GM23338 (cell line): ENCODE results near the gene FBXL5.

Source experiments
- CREB1 ChIP-seq: fragments of 250-450 bp; sonication (Bioruptor Pico); IDR thresholded peaks from 2 replicates; pipeline ENCODE4 v1.5.0; 2020; ENCODE audit warnings: low read depth, mild to moderate bottlenecking, moderate library complexity
- CTCF ChIP-seq, 2 experiments: fragments of 200-600 bp in 1 of 2; sonication (generic) in 1 of 2; conservative IDR thresholded peaks; 2 replicates each; pipeline versions ENCODE4 v1.5.1 to v1.6.1; 2016 to 2017; ENCODE audit warnings: antibody characterized with exemption in 2 of 2, low read depth in 2 of 2, mild to moderate bottlenecking in 2 of 2, moderate library complexity in 1 of 2
- ETS1 ChIP-seq: IDR thresholded peaks from 2 replicates; pipeline ENCODE4 v1.6.1; 2016; ENCODE audit warnings: antibody characterized with exemption
- EZH2 ChIP-seq: fragments of 200-600 bp; sonication (generic); IDR thresholded peaks from one replicate; pipeline ENCODE4 v1.8.0; 2017; ENCODE audit warnings: antibody characterized with exemption, mild to moderate bottlenecking, low read depth; ENCODE audit not compliant: unreplicated experiment
- EZH2phosphoT487 ChIP-seq: fragments of 200-600 bp; sonication (generic); IDR thresholded peaks from one replicate; pipeline ENCODE4 v1.8.1; 2018; ENCODE audit warnings: antibody characterized with exemption; ENCODE audit not compliant: unreplicated experiment
- JUNB ChIP-seq: IDR thresholded peaks from one replicate; pipeline ENCODE4 v1.6.1; 2016; ENCODE audit warnings: antibody characterized with exemption; ENCODE audit not compliant: unreplicated experiment
- NANOG ChIP-seq: IDR thresholded peaks from 2 replicates; pipeline ENCODE4 v1.6.1; 2016; ENCODE audit warnings: antibody characterized with exemption, borderline replicate concordance
- POLR2AphosphoS5 ChIP-seq: IDR thresholded peaks from 2 replicates; pipeline ENCODE4 v1.6.1; 2016; ENCODE audit warnings: antibody characterized with exemption, low read depth
- REST ChIP-seq: IDR thresholded peaks from one replicate; pipeline ENCODE4 v1.6.1; 2018; ENCODE audit warnings: antibody characterized with exemption; ENCODE audit not compliant: unreplicated experiment
- ZNF114 ChIP-seq: fragments of 250-450 bp; sonication (Bioruptor Pico); IDR thresholded peaks from 2 replicates; pipeline ENCODE4 v1.5.0; 2020; ENCODE audit warnings: mild to moderate bottlenecking, moderate library complexity
- ZNF331 ChIP-seq: fragments of 250-450 bp; sonication (Bioruptor Pico); IDR thresholded peaks from 2 replicates; pipeline ENCODE4 v1.5.0; 2020; ENCODE audit warnings: low read depth, mild to moderate bottlenecking, moderate library complexity

GRCh38 chr4:15649914-15650545, 5.1 kb downstream of the FBXL5 start:
- TF ChIP-seq CTCF (conservative IDR thresholded peaks at IDR 0.05; ENCODE audit: low read depth in 2 of 2), result peak; percentile 88
- TF ChIP-seq REST, result no peak
- no peak for TF ChIP-seq EZH2phosphoT487
- no peak for TF ChIP-seq CREB1 (CRISPR knock-in tag)
- TF ChIP-seq POLR2AphosphoS5, result no peak
- no peak for TF ChIP-seq EZH2
- TF ChIP-seq ETS1, result no peak
- TF ChIP-seq NANOG, result no peak
- no peak for TF ChIP-seq JUNB
- no peak for TF ChIP-seq ZNF331 (CRISPR knock-in tag)
- no peak for TF ChIP-seq ZNF114 (CRISPR knock-in tag)
